GM23248 (cell line): Measurements from ENCODE around the gene CUL2.

Experiments used
- EZH2 ChIP-seq: fragments of 200-600 bp; sonication (generic); IDR thresholded peaks from 2 replicates; pipeline ENCODE4 v1.6.1; 2018; ENCODE audit warnings: antibody characterized with exemption, mild to moderate bottlenecking; ENCODE audit not compliant: insufficient read depth, poor library complexity, severe bottlenecking
- EZH2phosphoT487 ChIP-seq: fragments of 200-600 bp; sonication (generic); IDR thresholded peaks from 2 replicates; pipeline ENCODE4 v1.6.1; 2018; ENCODE audit warnings: antibody characterized with exemption, moderate library complexity, mild to moderate bottlenecking, low read depth; ENCODE audit not compliant: insufficient read depth

DNA sequence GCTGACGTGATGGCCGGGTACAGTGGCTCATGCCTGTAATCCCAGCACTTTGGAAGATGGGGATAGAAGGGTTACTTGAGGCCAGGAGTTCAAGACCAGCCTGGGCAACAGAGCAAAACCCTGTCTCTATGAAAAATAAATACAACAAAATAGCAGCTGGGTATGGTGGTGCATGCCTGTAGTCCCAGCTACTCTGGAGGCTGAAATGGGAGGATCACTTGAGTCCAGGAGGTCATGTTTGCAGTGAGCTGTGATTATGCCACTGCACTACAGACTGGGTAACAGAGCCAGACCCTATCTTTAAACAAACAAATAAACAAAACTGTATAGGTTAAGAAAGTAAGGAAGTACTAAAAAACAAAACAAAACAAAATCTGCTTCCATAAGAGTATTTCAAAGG, 6.2 kb upstream of the CUL2 start:
- TF ChIP-seq EZH2 (no peak), EZH2phosphoT487 (no peak)
